Esophagus squamous epithelium (tissue), 5 donors: ENCODE data around the gene DNAH9. TPM values are rescaled to one million over a fixed set of nuclear protein-coding genes. Genes with fewer than 3 reads are reported as not detected.
A peak's percentile ranks its signal among the peaks of the same experiment; 100 is the strongest.
"Not testable (repeated sequence)": the region's sequence is repeated elsewhere in the genome, so short reads cannot be mapped to it uniquely, and the experiment has no call there.

Experiments used
- DNase-seq: peaks from one replicate; lab custom pipeline; 2025; lab: John Stamatoyannopoulos, UW
- H3K27ac ChIP-seq, 4 donors: fragments of 200-600 bp; sonication (generic); one replicate each; pipeline ENCODE4 v1.5.1; 2016 to 2019; ENCODE audit warnings: mild to moderate bottlenecking in 1 of 4
- H3K27me3 ChIP-seq, 4 donors: fragments of 200-600 bp; sonication (generic); 1 replicate in 3 of 4; 2 replicates in 1 of 4; pipeline versions ENCODE4 v1.5.1 to v1.6.0; 2017 to 2021; ENCODE audit warnings: antibody characterized with exemption in 1 of 4
- H3K36me3 ChIP-seq, 3 donors: fragments of 200-600 bp; sonication (generic); one replicate each; pipeline ENCODE4 v1.5.1; 2016 to 2019
- H3K4me1 ChIP-seq, 3 donors: fragments of 200-600 bp; sonication (generic); one replicate each; pipeline ENCODE4 v1.5.1; 2017 to 2019
- H3K4me3 ChIP-seq, 4 donors: fragments of 200-600 bp; sonication (generic); 1 replicate in 3 of 4; 2 replicates in 1 of 4; pipeline ENCODE4 v1.5.1; 2016 to 2019; ENCODE audit warnings: mild to moderate bottlenecking in 2 of 4, moderate library complexity in 1 of 4
- H3K9me3 ChIP-seq, 3 donors: fragments of 200-600 bp; sonication (generic); one replicate each; pipeline ENCODE4 v1.5.1; 2016 to 2019
- POLR2A ChIP-seq, 4 donors: fragments of 450-650 bp; IDR thresholded peaks; one replicate each; pipeline ENCODE4 v1.6.1; 2017; ENCODE audit warnings: antibody characterized with exemption in 4 of 4, mild to moderate bottlenecking in 4 of 4, moderate library complexity in 3 of 4
- WGBS, 2 donors: methylation state at CpG; one replicate each; pipeline ENCODE4 v1.1.5; 2018; 5-methylcytosine and 5-hydroxymethylcytosine counted together
- intact Hi-C: fragments of 100-400 bp; cut with DNase I; formaldehyde crosslinking; loops from one replicate; pipeline ENCODE4 v1.15.0; 2022
- total RNA-seq, 4 donors: library from RNA; depleted of rRNA; stranded (reverse); fragments of >200 nt; gene quantifications; one replicate each; pipeline ENCODE4 v1.1.0, GENCODE V29; 2016
- TF ChIP-seq, protein P1 (sequence below), 6 experiments: fragments of 450-650 bp in 4 of 6; fragments of 200-600 bp in 2 of 6; sonication (generic) in 2 of 6; IDR thresholded peaks; one replicate each; pipeline ENCODE4 v1.5.1; 2016 to 2019; ENCODE audit warnings: antibody characterized with exemption in 6 of 6, mild to moderate bottlenecking in 4 of 6, moderate library complexity in 4 of 6
- donor health status: DM: yes; HTN: yes; CAD: no.

The DNAH9 gene
- total RNA-seq, 4 donors from 2014 or later, result 0.18 to 0.61 (median 0.29) TPM

DNA sequence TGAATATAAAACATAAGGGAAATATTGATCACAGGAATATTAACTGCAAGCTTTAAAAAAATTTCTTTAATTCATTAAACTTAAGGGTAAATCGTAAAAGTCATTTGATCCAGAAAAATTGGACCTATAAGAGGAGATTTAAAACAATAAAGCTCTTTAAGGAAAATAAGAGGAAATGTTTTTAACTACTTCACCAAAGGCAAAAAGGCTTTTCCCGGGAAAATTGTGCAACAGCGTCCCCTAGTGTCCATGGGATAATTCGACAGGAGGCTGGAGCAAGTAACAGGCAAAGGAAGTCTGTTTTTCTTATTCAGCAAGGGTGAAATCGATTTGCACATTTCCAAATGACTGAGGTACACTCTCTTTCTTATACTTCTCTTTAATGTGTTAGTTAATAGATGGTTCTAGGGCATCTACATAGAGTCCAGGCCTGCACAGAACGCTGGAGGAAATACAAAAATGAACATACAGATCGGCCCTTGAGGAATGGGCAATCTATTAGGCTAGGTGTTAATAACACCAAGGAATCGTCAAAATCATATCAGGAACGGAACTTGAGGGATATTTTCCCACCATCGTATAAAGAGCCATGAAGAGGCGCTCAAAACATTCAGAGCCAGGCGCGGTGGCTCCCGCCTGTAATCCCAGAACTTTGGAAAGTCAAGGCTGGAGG lies 337.6 kb downstream of the DNAH9 start:
- 41 to 42% methylated on average over 14 of the region's 14 CpGs for WGBS, 2 donors
- DNase-seq, result no peak
- intact Hi-C loops, result no loop called here

DNA sequence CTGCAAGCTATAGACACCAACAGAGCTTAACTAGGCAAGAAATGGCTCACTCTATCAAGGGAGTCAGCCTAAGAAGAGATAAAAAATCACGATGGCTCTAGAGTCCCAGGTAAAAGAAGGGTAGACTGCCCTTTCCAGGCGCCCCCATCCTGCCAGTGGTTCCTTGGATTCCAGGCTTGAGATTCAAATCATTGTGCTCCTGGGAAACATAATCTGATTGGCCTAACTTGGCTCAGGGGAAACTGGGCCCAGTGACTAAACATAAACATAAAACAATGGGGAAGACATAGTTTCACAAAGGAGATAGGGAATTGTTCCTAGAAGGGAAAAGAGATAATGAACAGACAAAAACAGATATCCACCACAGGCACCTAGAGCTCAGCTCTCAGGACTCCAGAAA lies 342.6 kb downstream of the DNAH9 start:
- Histone ChIP-seq H3K4me3 (no peak overlapping the region), H3K27me3 (no peaks in the 10 kb centered on the region), H3K4me1 (peaks cover 0 to 27% (median 6%) of the 10 kb centered on the region in 3 donors), H3K27ac (no peak overlapping the region), H3K36me3 (no peaks in the 10 kb centered on the region), H3K9me3 (no peaks in the 10 kb centered on the region)
- no peak for TF ChIP-seq POLR2A (IDR thresholded peaks at IDR 0.05)
- TF ChIP-seq, protein P1, sequence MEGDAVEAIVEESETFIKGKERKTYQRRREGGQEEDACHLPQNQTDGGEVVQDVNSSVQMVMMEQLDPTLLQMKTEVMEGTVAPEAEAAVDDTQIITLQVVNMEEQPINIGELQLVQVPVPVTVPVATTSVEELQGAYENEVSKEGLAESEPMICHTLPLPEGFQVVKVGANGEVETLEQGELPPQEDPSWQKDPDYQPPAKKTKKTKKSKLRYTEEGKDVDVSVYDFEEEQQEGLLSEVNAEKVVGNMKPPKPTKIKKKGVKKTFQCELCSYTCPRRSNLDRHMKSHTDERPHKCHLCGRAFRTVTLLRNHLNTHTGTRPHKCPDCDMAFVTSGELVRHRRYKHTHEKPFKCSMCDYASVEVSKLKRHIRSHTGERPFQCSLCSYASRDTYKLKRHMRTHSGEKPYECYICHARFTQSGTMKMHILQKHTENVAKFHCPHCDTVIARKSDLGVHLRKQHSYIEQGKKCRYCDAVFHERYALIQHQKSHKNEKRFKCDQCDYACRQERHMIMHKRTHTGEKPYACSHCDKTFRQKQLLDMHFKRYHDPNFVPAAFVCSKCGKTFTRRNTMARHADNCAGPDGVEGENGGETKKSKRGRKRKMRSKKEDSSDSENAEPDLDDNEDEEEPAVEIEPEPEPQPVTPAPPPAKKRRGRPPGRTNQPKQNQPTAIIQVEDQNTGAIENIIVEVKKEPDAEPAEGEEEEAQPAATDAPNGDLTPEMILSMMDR (IDR thresholded peaks at IDR 0.05), result no peak
- WGBS, 2 donors, result 84 to 85% methylated on average over 2 of the region's 2 CpGs
- intact Hi-C loops, result no loop called here
- DNase-seq, result no peak

More for the DNA sequence above, 337.6 kb downstream of the DNAH9 start:
- no peak for TF ChIP-seq POLR2A (IDR thresholded peaks at IDR 0.05)
- TF ChIP-seq, protein P1 (IDR thresholded peaks at IDR 0.05), result peak; percentile 54 to 95 (median 88)
- Histone ChIP-seq H3K4me1 (no peaks in the 10 kb centered on the region), H3K27ac (no peak overlapping the region), H3K9me3 (no peaks in the 10 kb centered on the region), H3K36me3 (no peaks in the 10 kb centered on the region), H3K4me3 (no peak overlapping the region), H3K27me3 (no peaks in the 10 kb centered on the region)

DNA sequence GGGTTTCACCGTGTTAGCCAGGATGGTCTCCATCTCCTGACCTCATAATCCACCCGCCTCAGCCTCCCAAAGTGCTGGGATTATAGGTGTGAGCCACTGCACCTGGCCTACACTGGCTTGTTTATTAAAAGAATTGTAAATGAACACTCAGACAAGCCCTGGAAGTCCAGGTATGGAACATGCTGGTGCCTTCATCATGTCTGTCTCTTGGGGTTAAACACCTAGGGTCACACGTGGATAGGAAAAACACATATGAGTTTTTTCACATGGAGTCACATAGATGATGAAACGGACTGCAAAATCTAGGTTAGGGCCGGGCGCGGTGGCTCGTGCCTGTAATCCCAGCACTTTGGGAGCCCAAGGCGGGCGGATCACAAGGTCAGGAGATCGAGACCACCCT lies 344.8 kb downstream of the DNAH9 start:
- DNase-seq, result not testable (repeated sequence)
- H3K27ac ChIP-seq, result peak overlapping the region; percentile 66 to 92 (median 88)
- WGBS, 2 donors, result 81 to 85% methylated on average over 5 to 9 of the region's 11 CpGs

DNA sequence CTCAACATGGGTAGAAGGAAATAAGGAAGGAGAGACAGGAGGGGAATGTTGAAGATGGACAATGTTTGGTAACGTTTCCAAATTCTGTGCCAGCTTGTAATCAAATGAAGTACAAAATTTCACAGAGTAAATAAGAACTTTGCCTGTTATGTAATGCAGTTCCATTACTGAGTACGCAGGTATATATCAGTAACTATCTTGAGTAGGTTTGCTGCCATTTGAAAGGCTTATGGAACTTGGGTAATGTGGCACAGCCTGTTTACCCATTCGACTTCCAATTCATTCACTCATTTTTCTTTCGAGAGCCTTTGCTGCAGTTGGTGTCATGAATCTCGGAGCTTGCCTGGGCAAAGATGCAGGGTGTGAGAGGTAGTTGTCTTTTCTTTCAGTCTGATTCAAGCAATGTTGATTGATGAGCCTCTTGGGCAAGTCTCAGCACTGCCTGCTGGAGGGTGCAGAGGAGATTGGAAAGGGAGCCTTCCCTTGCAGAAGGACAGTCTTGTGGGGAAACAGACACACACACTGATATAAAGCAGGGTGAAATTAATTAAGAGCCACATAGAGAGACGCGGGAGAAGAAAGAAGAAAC lies 345.6 kb downstream of the DNAH9 start:
- DNase-seq, result no peak
- peak overlapping the region; percentile 85 to 92 (median 88) for H3K27ac ChIP-seq
- no peaks in the 10 kb centered on the region for H3K9me3 ChIP-seq
- WGBS, 2 donors, result 33 to 49% methylated on average over 6 to 7 of the region's 7 CpGs
- intact Hi-C loops, result no loop called here
- TF ChIP-seq, protein P1 (IDR thresholded peaks at IDR 0.05), result no peak
- TF ChIP-seq POLR2A (IDR thresholded peaks at IDR 0.05), result no peak
- H3K4me1 ChIP-seq, result peaks cover 0 to 38% (median 6%) of the 10 kb centered on the region in 3 donors
- H3K27me3 ChIP-seq, result no peaks in the 10 kb centered on the region
- no peak overlapping the region for H3K4me3 ChIP-seq
- H3K36me3 ChIP-seq, result no peaks in the 10 kb centered on the region

More for the DNA sequence above, 344.8 kb downstream of the DNAH9 start:
- H3K9me3 ChIP-seq, intact Hi-C loops, H3K36me3 ChIP-seq, H3K4me3 ChIP-seq, H3K27me3 ChIP-seq: not testable (repeated sequence)
- peaks cover 0 to 30% (median 6%) of the 10 kb centered on the region in 3 donors for H3K4me1 ChIP-seq

DNA sequence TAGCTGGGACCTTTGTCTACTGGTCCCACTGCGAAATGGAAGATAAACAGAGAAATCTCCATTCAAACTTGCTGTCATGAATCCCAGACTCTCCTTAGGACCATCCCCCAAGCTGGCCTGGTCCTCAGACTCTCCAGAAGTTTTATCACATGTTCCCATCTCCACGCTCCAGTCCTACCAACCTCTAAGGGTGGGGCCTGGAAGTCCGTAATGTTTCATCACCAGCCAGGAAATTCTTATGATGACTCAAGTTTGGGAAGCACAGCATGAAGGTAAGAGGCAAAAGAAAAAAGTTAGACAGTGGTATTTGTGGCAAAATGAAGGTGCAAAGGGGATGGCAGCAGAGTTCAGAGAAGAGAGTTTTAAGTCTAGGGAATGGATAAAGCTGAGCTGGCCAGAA lies 346.3 kb downstream of the DNAH9 start:
- no peak for DNase-seq
- H3K36me3 ChIP-seq, result no peaks in the 10 kb centered on the region
- peaks cover 0 to 45% (median 6%) of the 10 kb centered on the region in 3 donors for H3K4me1 ChIP-seq
- no peak for TF ChIP-seq POLR2A (IDR thresholded peaks at IDR 0.05)
- TF ChIP-seq, protein P1 (IDR thresholded peaks at IDR 0.05), result no peak
- no peaks in the 10 kb centered on the region for H3K9me3 ChIP-seq
- H3K27me3 ChIP-seq, result no peaks in the 10 kb centered on the region
- H3K4me3 ChIP-seq, result no peak overlapping the region
- intact Hi-C loops, result no loop called here
- peak overlapping the region; percentile 85 to 92 (median 88) for H3K27ac ChIP-seq
- 13 to 43% methylated on average over 2 to 3 of the region's 3 CpGs for WGBS, 2 donors
